HG03108 (cell line): Measurements from ENCODE around the gene NR5A1.

Experiments
- ATAC-seq: cut with Tn5 transposase; IDR thresholded peaks from one replicate; pipeline ENCODE4 v1.9.1; 2021; ENCODE audit warnings: moderate library complexity; ENCODE audit not compliant: unreplicated experiment

NR5A1 gene

GRCh38 chr9:124500028-124500795 is 7.0 kb downstream of the NR5A1 start:
- no peak for ATAC-seq

- ATAC-seq = no peak
Measured at GRCh38 chr9:124499216-124499615, 8.0 kb downstream of the NR5A1 start.

- ATAC-seq = no peak
Measured at GRCh38 chr9:124498499-124499146, 8.6 kb downstream of the NR5A1 start.

GRCh38 chr9:124498040-124498439 is 9.2 kb downstream of the NR5A1 start:
- no peak for ATAC-seq

GRCh38 chr9:124497441-124497840 is 9.8 kb downstream of the NR5A1 start:
- no peak for ATAC-seq

GRCh38 chr9:124496463-124496862 is 10.7 kb downstream of the NR5A1 start:
- ATAC-seq = no peak

- ATAC-seq = no peak
Measured at GRCh38 chr9:124496075-124496449, 11.1 kb downstream of the NR5A1 start.

GRCh38 chr9:124495126-124496074 is 11.8 kb downstream of the NR5A1 start:
- no peak for ATAC-seq

GRCh38 chr9:124493794-124494479 is 13.3 kb downstream of the NR5A1 start:
- no peak for ATAC-seq

- ATAC-seq = no peak
Measured at GRCh38 chr9:124493218-124493617, 14.0 kb downstream of the NR5A1 start.

- no peak for ATAC-seq
Measured at GRCh38 chr9:124492818-124493217, 14.4 kb downstream of the NR5A1 start.

GRCh38 chr9:124491049-124491975 is 15.9 kb downstream of the NR5A1 start:
- no peak for ATAC-seq

- no peak for ATAC-seq
Measured at GRCh38 chr9:124490004-124490403, 17.2 kb downstream of the NR5A1 start.

GRCh38 chr9:124489222-124489621 is 18.0 kb downstream of the NR5A1 start:
- ATAC-seq = no peak

- no peak for ATAC-seq
Measured at GRCh38 chr9:124488641-124489210, 18.5 kb downstream of the NR5A1 start.

- no peak for ATAC-seq
Measured at GRCh38 chr9:124487260-124488182, 19.7 kb downstream of the NR5A1 start.

- ATAC-seq = no peak
Measured at GRCh38 chr9:124486778-124487259, 20.4 kb downstream of the NR5A1 start.

- no peak for ATAC-seq
Measured at GRCh38 chr9:124485936-124486335, 21.3 kb downstream of the NR5A1 start.
